H9 (cell line): ENCODE measurements around the gene POU2F1. TPM values are rescaled to one million over a fixed set of nuclear protein-coding genes. Genes with fewer than 3 reads are reported as not detected.

Experiments used
- DNase-seq: peaks from one replicate; pipeline ENCODE4 v3.0.0-alpha.2; 2017
- H2AFZ ChIP-seq: one replicate; pipeline ENCODE4 v1.6.1; 2013; ENCODE audit warnings: mild to moderate bottlenecking, low read length, control low read depth, moderate library complexity
- H2AK5ac ChIP-seq: 2 replicates; pipeline ENCODE4 v1.6.1; 2013; ENCODE audit warnings: low read length, control low read depth, mixed read lengths; ENCODE audit not compliant: insufficient read length
- H2BK120ac ChIP-seq: one replicate; pipeline ENCODE4 v1.6.1; 2013; ENCODE audit warnings: low read depth, mild to moderate bottlenecking, low read length, control low read depth, inconsistent platforms; ENCODE audit not compliant: poor library complexity, severe bottlenecking
- H2BK12ac ChIP-seq: 2 replicates; pipeline ENCODE4 v1.6.1; 2013; ENCODE audit warnings: low read length, control low read depth, mixed read lengths, low read depth; ENCODE audit not compliant: insufficient read length
- H2BK15ac ChIP-seq: 2 replicates; pipeline ENCODE4 v1.6.1; 2013; ENCODE audit warnings: low read depth, low read length, control low read depth
- H2BK20ac ChIP-seq: one replicate; pipeline ENCODE4 v1.6.1; 2013; ENCODE audit warnings: low read depth, mild to moderate bottlenecking, low read length, control low read depth, inconsistent platforms; ENCODE audit not compliant: poor library complexity, severe bottlenecking
- H2BK5ac ChIP-seq: 2 replicates; pipeline ENCODE4 v1.6.1; 2013; ENCODE audit warnings: low read length, control low read depth, mixed read lengths; ENCODE audit not compliant: insufficient read length
- H3K14ac ChIP-seq: 2 replicates; pipeline ENCODE4 v1.6.1; 2013; ENCODE audit warnings: low read length, control low read depth; ENCODE audit not compliant: insufficient read depth
- H3K18ac ChIP-seq: 2 replicates; pipeline ENCODE4 v1.6.1; 2013; ENCODE audit warnings: low read depth, mild to moderate bottlenecking, mixed read lengths, low read length, control low read depth; ENCODE audit not compliant: insufficient read length
- H3K23ac ChIP-seq: 2 replicates; pipeline ENCODE4 v1.6.1; 2013; ENCODE audit warnings: low read length, control low read depth, mixed read lengths, low read depth; ENCODE audit not compliant: insufficient read length
- H3K23me2 ChIP-seq: 2 replicates; pipeline ENCODE4 v1.6.1; 2013; ENCODE audit warnings: low read depth, mild to moderate bottlenecking, mixed read lengths, low read length, control low read depth; ENCODE audit not compliant: insufficient read length, poor library complexity, severe bottlenecking
- H3K27ac ChIP-seq: 2 replicates; pipeline ENCODE4 v1.5.1; 2013; ENCODE audit warnings: low read length, control low read depth, mixed read lengths, low read depth; ENCODE audit not compliant: insufficient read length
- H3K27me3 ChIP-seq: 2 replicates; pipeline ENCODE4 v1.6.1; 2013; ENCODE audit warnings: low read length, control low read depth, inconsistent platforms; ENCODE audit not compliant: insufficient read depth
- H3K4ac ChIP-seq: 2 replicates; pipeline ENCODE4 v1.6.1; 2013; ENCODE audit warnings: low read depth, mild to moderate bottlenecking, control low read depth, inconsistent platforms, low read length, moderate library complexity
- H3K4me1 ChIP-seq: 2 replicates; pipeline ENCODE4 v1.6.1; 2013; ENCODE audit warnings: low read length, control low read depth, inconsistent platforms; ENCODE audit not compliant: insufficient read depth
- H3K4me2 ChIP-seq: 2 replicates; pipeline ENCODE4 v1.6.1; 2013; ENCODE audit warnings: low read length, control low read depth, mixed read lengths; ENCODE audit not compliant: insufficient read length, insufficient read depth
- H3K56ac ChIP-seq: 2 replicates; pipeline ENCODE4 v1.6.1; 2013; ENCODE audit warnings: low read depth, mild to moderate bottlenecking, mixed read lengths, low read length, control low read depth; ENCODE audit not compliant: insufficient read length
- H3K79me1 ChIP-seq: 2 replicates; pipeline ENCODE4 v1.6.1; 2013; ENCODE audit warnings: low read depth, mild to moderate bottlenecking, moderate library complexity, low read length, control low read depth, inconsistent platforms; ENCODE audit not compliant: insufficient read depth, poor library complexity, severe bottlenecking
- H3K79me2 ChIP-seq: 2 replicates; pipeline ENCODE4 v1.6.1; 2013; ENCODE audit warnings: low read length, control low read depth, inconsistent platforms; ENCODE audit not compliant: insufficient read depth
- H3K9ac ChIP-seq: 2 replicates; pipeline ENCODE4 v1.6.1; 2013; ENCODE audit warnings: low read length, control low read depth, mixed read lengths; ENCODE audit not compliant: insufficient read length; ENCODE audit errors: extremely low read depth
- H3K9me3 ChIP-seq: one replicate; pipeline ENCODE4 v1.6.1; 2013; ENCODE audit warnings: low read depth, low read length, inconsistent platforms; ENCODE audit not compliant: control insufficient read depth
- H3T11ph ChIP-seq: one replicate; pipeline ENCODE4 v1.6.1; 2013; ENCODE audit warnings: mild to moderate bottlenecking, low read length, control low read depth, inconsistent platforms
- H4K20me1 ChIP-seq: one replicate; pipeline ENCODE4 v1.6.1; 2013; ENCODE audit not compliant: control insufficient read depth, insufficient read length, insufficient read depth
- H4K5ac ChIP-seq: 2 replicates; pipeline ENCODE4 v1.6.1; 2013; ENCODE audit warnings: low read depth, mild to moderate bottlenecking, mixed read lengths, low read length, control low read depth; ENCODE audit not compliant: insufficient read length
- H4K8ac ChIP-seq: replicated peaks from 2 replicates; pipeline ENCODE4 v1.6.1; 2013; ENCODE audit warnings: low read length, control low read depth, mixed read lengths, low read depth; ENCODE audit not compliant: insufficient read length
- H4K91ac ChIP-seq: 2 replicates; pipeline ENCODE4 v1.6.1; 2013; ENCODE audit warnings: low read depth, mild to moderate bottlenecking, moderate library complexity, mixed read lengths, low read length, control low read depth; ENCODE audit not compliant: insufficient read length
- H3K27ac Mint-ChIP-seq, 3 experiments: 2 replicates in 2 of 3; 3 replicates in 1 of 3; pipeline ENCODE4 v1.8.0; 2020 to 2021; ENCODE audit warnings: mixed read lengths in 3 of 3, mild to moderate bottlenecking in 1 of 3, moderate library complexity in 1 of 3
- H3K27me3 Mint-ChIP-seq: 2 replicates; pipeline ENCODE4 v1.8.0; 2021; ENCODE audit warnings: low read depth, mild to moderate bottlenecking, moderate library complexity, mixed read lengths
- H3K36me3 Mint-ChIP-seq, 3 experiments: 2 replicates in 2 of 3; 3 replicates in 1 of 3; pipeline ENCODE4 v1.8.0; 2020 to 2021; ENCODE audit warnings: low read depth in 3 of 3, mixed read lengths in 3 of 3; ENCODE audit not compliant: insufficient read depth in 1 of 3
- H3K4me1 Mint-ChIP-seq, 2 experiments: 2 replicates each; pipeline ENCODE4 v1.8.0; 2020; ENCODE audit warnings: mixed read lengths in 2 of 2
- H3K4me3 Mint-ChIP-seq, 2 experiments: 2 replicates in 1 of 2; 3 replicates in 1 of 2; pipeline ENCODE4 v1.8.0; 2020 to 2021; ENCODE audit warnings: mild to moderate bottlenecking in 2 of 2, mixed read lengths in 2 of 2, moderate library complexity in 1 of 2
- H3K9me3 Mint-ChIP-seq, 2 experiments: 2 replicates in 1 of 2; 3 replicates in 1 of 2; pipeline ENCODE4 v1.8.0; 2020; ENCODE audit warnings: mild to moderate bottlenecking in 2 of 2, mixed read lengths in 2 of 2, moderate library complexity in 1 of 2
- CTCF ChIP-seq: fragments of 200-600 bp; sonication (generic); conservative IDR thresholded peaks from 3 replicates; pipeline ENCODE4 v1.8.0; 2021; ENCODE audit warnings: antibody characterized with exemption, mild to moderate bottlenecking
- WGBS: extraction: QIAGEN DNeasy Blood & Tissue Kit; methylation state at CpG from one replicate; pipeline ENCODE4 v1.1.7; 2013; ENCODE audit warnings: missing lambda C conversion rate, low lambda C conversion rate, mixed read lengths; ENCODE audit not compliant: insufficient read length; ENCODE audit errors: extremely low coverage; 5-methylcytosine and 5-hydroxymethylcytosine counted together
- total RNA-seq: library from RNA; stranded (reverse); gene quantifications from 2 replicates; pipeline ENCODE4 v1.2.1, GENCODE V29; 2021

POU2F1 gene
- total RNA-seq, 1 experiment from 2014 or later = 62.5 TPM

DNA sequence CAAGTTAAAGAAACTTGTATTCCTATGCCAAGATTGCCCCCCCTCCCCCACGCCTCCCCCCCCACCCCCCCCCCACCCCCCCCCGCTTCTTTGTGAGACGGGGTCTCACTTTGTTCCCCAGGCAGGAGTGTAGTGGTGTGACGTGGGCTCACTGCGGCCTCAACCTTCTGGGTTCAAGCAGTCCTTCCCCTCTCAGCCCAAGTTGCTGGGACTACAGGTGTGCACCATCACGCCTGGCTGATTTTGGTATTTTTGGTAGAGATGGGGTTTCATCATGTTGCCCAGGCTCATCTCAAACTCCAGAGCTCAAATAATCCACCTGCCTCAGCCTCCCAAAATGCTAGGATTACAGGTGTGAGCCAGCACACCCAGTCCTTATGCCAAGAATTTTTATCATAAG lies 136.6 kb downstream of the POU2F1 start:
- peaks cover 0 to 10% (median 9%) of the 10 kb centered on the region in 3 experiments; a peak in 6 of 7 replicates for H3K36me3 Mint-ChIP-seq

More for the DNA sequence above, 136.6 kb downstream of the POU2F1 start:
- no peak overlapping the region for H3K27ac Mint-ChIP-seq
- DNase-seq = no peak
- no peak overlapping the region for H3T11ph ChIP-seq
- H2BK12ac ChIP-seq = no peak overlapping the region
- H3K9me3 Mint-ChIP-seq = peaks cover 3% of the 10 kb centered on the region in 2 experiments; a peak in 2 of 5 replicates
- no peak overlapping the region for H2BK120ac ChIP-seq
- H2AK5ac ChIP-seq = no peak overlapping the region
- H3K79me2 ChIP-seq = peaks cover 6% of the 10 kb centered on the region; the same call in 1 of the 2 replicates
- H3K18ac ChIP-seq = no peak overlapping the region
- no peaks in the 10 kb centered on the region for H3K9me3 ChIP-seq
- no peaks in the 10 kb centered on the region for H3K4me1 ChIP-seq
- H3K23me2 ChIP-seq = no peaks in the 10 kb centered on the region
- no peak overlapping the region for H4K5ac ChIP-seq
- H2AFZ ChIP-seq = no peak overlapping the region
- TF ChIP-seq CTCF = no peak
- H3K79me1 ChIP-seq = peaks cover 6% of the 10 kb centered on the region
- no peak overlapping the region for H3K9ac ChIP-seq
- H3K23ac ChIP-seq = no peak overlapping the region
- no peak overlapping the region for H3K4me3 Mint-ChIP-seq
- H4K91ac ChIP-seq = no peak overlapping the region
- no peaks in the 10 kb centered on the region for H3K27me3 ChIP-seq
- H3K4me2 ChIP-seq = no peak overlapping the region
- WGBS = no CpG with 5 or more reads among the region's 6 CpGs
- H3K27me3 Mint-ChIP-seq = no peaks in the 10 kb centered on the region
- no peak overlapping the region for H3K4ac ChIP-seq
- no peak overlapping the region for H2BK5ac ChIP-seq
- H2BK15ac ChIP-seq = no peak overlapping the region
- H3K4me1 Mint-ChIP-seq = peaks cover 20 to 23% of the 10 kb centered on the region in 2 experiments
- no peak overlapping the region for H3K14ac ChIP-seq
- H3K27ac ChIP-seq = no peak overlapping the region
- no peaks in the 10 kb centered on the region for H4K20me1 ChIP-seq
- no peak overlapping the region for H3K56ac ChIP-seq
- no peak overlapping the region for H2BK20ac ChIP-seq
- H4K8ac ChIP-seq = no peak overlapping the region
